Left ventricle myocardium superior (tissue), 1 donor: ENCODE measurements around the gene IFT172. TPM values are rescaled to one million over a fixed set of nuclear protein-coding genes. Genes with fewer than 3 reads are reported as not detected.
"Not testable (repeated sequence)": the region's sequence is repeated elsewhere in the genome, so short reads cannot be mapped to it uniquely, and the experiment has no call there.

Experiments
- ATAC-seq: fragments of 200-7000 bp; cut with Tn5 transposase; one replicate; pipeline ENCODE4 v1.9.1; 2020; ENCODE audit warnings: mild to moderate bottlenecking, moderate library complexity
- DNase-seq: peaks from one replicate; pipeline ENCODE4 v3.0.0-alpha.2; 2020
- intact Hi-C: fragments of 100-400 bp; cut with micrococcal nuclease; formaldehyde crosslinking; loops from one replicate; pipeline ENCODE4 v1.11.0; 2022
- long read RNA-seq: library from polyadenylated mRNA; unstranded; transcript quantifications from one replicate; pipeline ENCODE4 v2.0.0, GENCODE V29; 2021
- total RNA-seq: library from RNA; stranded (reverse); fragmentation: NEBNext Ultra II Directional; extraction: Animal tissue kit (Norgen Biotek cat#: 25700); gene quantifications from one replicate; pipeline ENCODE4 v1.2.1, GENCODE V29; 2021
- donor health status: DM: no; HTN: yes; CAD: no; lungs with severe emphysema.

IFT172 gene, protein sequence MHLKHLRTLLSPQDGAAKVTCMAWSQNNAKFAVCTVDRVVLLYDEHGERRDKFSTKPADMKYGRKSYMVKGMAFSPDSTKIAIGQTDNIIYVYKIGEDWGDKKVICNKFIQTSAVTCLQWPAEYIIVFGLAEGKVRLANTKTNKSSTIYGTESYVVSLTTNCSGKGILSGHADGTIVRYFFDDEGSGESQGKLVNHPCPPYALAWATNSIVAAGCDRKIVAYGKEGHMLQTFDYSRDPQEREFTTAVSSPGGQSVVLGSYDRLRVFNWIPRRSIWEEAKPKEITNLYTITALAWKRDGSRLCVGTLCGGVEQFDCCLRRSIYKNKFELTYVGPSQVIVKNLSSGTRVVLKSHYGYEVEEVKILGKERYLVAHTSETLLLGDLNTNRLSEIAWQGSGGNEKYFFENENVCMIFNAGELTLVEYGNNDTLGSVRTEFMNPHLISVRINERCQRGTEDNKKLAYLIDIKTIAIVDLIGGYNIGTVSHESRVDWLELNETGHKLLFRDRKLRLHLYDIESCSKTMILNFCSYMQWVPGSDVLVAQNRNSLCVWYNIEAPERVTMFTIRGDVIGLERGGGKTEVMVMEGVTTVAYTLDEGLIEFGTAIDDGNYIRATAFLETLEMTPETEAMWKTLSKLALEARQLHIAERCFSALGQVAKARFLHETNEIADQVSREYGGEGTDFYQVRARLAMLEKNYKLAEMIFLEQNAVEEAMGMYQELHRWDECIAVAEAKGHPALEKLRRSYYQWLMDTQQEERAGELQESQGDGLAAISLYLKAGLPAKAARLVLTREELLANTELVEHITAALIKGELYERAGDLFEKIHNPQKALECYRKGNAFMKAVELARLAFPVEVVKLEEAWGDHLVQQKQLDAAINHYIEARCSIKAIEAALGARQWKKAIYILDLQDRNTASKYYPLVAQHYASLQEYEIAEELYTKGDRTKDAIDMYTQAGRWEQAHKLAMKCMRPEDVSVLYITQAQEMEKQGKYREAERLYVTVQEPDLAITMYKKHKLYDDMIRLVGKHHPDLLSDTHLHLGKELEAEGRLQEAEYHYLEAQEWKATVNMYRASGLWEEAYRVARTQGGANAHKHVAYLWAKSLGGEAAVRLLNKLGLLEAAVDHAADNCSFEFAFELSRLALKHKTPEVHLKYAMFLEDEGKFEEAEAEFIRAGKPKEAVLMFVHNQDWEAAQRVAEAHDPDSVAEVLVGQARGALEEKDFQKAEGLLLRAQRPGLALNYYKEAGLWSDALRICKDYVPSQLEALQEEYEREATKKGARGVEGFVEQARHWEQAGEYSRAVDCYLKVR (N-terminal part only)
- 22.4 TPM for total RNA-seq
- long read RNA-seq, full-length matches to known transcripts: 8 of 32 reads
- long read RNA-seq, partial matches to known transcripts: 15 of 32 reads
- long read RNA-seq, other reads (novel, unspliced or antisense): 9 of 32 reads

DNA sequence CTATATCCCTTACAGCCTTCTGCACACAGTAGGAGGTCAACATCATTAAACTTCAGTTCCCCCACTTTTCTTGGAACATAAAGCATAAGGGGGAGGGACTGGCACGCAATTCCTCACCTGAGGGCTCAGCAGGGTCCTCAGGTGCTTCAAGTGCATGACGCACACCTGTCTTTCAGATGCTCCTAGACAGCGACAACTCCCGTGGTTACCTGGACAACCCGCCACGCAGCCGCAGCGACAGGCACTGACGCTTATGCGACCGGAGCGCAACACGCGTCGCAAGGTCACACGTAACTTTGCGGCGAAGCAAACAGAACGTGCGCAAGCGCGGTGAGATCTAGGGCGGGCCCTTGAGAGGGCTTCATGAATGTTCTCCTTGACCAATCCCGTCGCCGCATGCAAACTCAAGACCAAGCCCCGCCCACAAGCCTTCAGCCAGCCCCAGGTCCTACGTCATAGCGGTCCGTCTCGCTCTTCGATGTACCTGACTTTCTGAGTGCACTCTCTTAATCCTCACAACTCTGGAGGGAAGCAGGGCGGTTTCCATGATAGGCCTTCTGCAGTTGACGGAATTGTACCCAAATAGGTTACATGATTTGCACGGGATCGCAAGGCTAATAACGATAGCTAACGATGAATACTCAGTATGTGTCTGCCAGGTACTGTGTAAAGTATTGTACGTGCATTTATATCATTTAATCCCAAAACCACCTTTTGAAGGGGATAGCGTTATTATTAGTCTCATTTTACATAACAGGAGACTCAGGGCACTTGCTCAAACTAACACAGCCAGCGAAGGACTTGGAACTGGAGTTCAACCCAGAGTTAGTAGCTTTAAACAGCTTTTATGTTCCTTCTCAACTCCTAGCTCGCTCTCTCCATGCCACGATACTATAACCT lies at the start of gene IFT172:
TSS of gene IFT172 (minus strand) at position 246 of the 900 bp plus-strand sequence. CDS start at position 156, 90 bp downstream.
- DNase-seq (peak; percentile 99), ATAC-seq (peak; percentile 99)
- intact Hi-C loops: no loop called here

DNA sequence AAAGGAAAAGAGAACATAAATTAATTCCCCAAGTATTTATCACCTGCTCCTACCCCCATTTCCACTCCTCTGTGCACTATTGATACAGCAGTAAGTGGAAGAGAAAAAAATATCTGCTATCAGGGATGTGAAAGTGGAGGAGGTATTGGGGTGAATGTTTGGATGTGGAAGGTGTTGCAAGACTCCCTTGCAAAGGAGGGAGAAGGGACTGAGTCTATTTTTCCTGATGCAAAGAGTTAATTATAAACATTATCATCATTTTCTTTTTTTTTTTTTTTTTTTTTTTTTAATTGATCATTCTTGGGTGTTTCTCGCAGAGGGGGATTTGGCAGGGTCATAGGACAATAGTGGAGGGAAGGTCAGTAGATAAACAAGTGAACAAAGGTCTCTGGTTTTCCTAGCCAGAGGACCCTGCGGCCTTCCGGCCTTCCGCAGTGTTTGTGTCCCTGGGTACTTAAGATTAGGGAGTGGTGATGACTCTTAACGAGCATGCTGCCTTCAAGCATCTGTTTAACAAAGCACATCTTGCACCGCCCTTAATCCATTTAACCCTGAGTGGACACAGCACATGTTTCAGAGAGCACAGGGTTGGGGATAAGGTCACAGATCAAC lies 49.4 kb upstream of the IFT172 start:
- intact Hi-C loops, ATAC-seq, DNase-seq: not testable (repeated sequence)

DNA sequence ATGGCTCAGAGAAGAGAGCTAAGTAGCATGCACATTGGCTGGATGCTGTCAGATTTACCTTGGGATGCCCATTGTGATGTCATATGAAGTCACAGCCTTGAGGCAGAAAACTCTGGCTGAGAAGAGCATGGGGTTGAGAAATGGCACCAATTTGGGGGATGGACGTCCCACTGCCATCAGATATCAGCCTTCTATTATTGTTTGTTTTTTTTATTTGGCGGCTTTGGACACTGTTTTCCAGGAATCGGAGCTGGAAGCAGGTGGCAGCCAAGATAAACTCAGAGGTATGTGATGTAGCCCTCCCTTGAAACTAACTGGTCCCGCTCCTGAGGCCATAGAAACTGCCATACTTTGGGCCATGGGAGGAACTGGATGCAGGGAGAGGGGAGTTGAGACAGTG lies 47.7 kb upstream of the IFT172 start:
- no peak for ATAC-seq
- intact Hi-C loops: no loop called here
- DNase-seq: no peak

DNA sequence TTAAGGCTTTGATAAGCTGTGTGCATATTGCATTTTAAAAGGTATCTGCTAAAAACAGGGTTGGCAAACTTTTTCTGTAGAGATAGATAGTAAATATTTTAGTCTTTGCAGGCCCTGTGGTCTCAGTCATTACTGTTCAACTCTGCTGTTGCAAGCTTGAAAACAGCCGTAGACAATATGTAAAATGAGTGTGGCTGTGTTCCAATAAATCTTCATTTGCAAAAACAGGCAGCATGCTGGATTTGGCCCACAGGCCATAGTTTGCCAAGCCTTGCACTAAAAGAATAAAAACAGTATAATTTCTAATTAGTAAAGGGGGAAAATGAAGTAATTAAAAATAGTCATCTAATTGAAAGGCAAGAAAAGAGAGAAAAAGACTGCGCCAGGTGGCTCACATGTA lies 42.4 kb upstream of the IFT172 start:
- ATAC-seq: no peak
- intact Hi-C loops: no loop called here
- no peak for DNase-seq

DNA sequence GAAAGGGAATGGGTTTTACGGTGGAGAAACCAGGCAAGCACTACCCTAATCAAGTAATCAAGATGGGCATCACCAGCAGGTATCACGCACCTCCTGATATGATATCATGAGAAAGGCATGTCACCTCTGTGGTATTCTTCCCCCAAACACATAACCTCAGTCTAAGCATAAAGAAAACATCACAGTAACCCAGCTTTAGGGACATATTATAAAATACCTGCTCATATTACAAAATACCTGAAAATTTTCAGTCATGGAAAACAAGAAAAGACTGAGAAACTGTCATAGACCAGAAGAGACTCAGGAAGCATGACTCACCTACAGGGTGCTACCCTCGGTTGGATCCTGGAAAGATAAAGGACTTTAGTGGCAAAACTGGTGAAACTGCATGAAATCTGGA lies 37.6 kb upstream of the IFT172 start:
- DNase-seq: no peak
- intact Hi-C loops: no loop called here
- no peak for ATAC-seq

DNA sequence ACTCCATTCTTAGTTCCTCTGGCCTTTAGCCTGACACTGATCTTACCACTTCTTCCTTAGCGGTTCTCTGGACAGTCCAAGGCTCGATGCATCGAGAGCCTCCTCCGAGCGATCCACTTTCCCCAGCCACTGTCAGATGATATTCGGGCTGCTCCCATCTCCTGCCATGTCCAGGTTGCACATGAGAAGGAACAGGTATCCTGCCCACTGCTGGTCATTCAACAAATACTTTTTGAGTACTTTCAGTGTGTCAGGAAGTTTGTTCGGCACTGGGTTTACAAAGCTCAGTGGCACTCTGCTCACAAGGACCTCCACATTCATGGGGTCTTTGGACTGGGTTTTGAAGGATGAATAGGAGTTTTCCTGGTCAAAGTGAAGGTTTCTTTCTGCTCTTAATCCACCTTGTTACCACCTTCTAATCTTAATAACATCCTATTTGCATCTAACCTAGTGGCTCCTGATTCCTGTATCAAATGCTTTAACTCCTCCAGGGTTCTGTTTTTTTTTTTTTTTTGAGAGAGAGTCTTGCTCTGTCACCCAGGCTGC lies 32.9 kb upstream of the IFT172 start:
- intact Hi-C loops: no loop called here
- no peak for ATAC-seq

DNA sequence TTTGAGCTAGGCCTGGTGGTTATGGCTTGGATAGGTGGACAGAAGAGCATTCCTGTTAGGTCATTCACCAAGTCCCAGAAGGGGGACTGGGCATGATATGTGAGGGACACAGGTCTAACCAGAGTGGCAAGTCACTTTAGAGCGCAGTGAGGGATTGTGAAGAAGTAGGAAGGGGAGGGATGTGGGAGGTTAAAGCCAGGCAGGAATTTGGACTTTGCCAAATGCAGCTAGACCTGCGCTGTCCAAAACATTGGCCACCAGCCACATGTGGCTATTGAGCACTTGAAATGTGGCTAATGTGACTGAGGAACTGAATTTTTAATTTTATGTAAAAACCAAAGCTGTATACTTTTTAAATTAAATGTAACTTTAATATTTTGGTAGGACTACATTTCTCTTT lies 30.8 kb upstream of the IFT172 start:
- DNase-seq (no peak), ATAC-seq (no peak)
- intact Hi-C loops: no loop called here

More for the DNA sequence above, 32.9 kb upstream of the IFT172 start:
- no peak for DNase-seq

DNA sequence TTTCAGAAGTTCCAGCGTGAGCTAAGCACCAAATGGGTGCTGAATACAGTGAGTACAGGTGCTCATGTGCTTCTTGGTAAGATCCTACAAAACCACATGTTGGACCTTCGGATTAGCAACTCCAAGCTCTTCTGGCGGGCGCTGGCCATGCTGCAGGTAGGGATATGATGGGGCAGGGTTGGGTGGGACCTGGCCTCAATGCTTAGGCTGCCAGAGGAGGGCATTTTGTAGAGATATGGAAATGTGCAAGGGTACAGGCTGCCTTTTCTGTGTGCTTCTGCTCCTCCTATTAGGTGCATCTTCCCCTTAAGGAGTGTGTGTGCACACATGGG lies 29.2 kb upstream of the IFT172 start:
- no peak for ATAC-seq
- intact Hi-C loops: no loop called here
- DNase-seq: no peak

DNA sequence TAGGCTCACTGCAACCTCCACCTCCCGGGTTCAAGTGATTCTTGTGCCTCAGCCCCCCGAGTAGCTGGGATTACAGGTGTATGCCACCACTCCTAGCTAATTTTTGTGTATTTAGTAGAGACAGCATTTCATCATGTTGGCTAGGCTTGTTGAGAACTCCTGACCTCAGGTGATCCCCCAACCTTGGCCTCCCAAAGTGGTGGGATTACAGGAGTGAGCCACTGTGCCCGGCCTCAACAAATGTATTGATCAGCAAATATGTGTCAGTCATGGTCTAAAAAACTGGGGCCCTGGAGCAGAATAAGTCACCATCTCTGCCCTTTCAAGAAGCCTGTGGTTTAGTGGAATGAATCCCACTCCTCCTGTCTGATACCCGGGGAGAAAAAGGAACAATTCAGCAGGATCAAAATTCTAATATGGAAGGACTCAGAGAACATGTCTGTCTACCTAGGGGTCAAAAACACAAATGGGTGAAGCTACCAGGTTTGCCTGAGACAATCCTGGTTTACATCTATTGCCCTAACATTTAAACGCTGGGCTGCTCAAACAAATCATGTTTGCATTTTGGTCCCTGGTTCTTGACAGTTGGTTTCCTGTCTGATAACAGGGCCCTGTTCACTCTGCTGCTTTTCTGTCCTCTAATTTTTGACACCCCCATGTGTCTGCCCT lies 28.7 kb upstream of the IFT172 start:
- no peak for ATAC-seq
- intact Hi-C loops: no loop called here
- no peak for DNase-seq

DNA sequence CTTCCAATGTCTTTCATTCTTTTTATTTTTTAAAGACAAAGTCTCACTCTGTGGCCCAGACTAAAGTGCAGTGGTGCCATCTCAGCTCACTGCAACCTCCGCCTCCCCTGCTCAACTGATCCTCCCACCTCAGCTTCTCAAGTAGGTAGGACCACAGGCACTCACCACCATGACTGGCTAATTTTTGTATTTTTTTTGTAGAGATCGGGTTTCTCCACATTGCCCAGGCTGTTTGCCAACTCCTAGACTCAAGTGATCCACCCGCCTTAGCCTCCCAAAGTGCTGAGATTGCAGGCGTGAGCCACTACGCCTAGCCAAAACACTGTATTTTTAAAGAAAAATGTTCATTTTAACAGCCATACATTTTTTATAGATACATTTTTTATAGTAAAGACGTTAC lies 19.8 kb upstream of the IFT172 start:
- no peak for DNase-seq
- intact Hi-C loops: no loop called here
- ATAC-seq: no peak

DNA sequence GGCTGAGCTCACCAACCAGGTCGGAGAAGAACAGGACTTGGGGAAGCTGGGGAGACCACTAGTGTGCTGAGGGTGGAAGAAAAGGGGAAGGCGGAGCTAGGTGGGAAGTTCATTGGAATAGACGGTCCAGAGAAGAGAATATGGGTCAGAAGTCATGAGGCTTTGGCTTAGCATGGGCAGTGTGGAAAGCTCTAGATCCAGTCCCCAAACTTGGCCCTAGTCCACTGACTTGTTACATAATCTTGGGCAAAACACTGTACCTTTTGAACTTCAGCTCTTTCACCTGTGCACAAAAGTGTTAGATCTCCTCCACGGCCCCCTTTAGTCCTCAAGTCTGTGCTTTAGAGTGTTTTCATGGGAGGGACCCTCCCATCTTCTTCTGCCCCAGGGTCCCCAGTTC lies 17.8 kb upstream of the IFT172 start:
- DNase-seq (no peak), ATAC-seq (no peak)
- intact Hi-C loops: no loop called here

DNA sequence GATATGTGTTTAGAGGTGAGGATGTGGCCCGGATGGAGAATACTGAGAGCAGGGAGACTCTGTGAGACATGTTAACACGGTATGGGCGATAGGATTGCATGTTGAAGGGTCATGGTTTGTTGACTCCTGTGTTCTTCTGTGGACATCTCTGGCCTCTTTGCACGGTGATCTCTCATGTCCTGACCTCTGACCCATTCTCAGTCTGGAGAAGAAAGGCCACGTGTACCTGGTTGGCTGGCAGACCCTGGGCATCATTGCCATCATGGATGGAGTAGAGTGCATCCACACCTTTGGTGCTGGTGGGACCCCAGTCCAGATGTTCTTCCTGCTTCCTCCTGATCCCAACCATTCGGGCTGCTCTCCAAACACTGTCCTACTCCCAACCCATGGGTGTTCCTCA lies 17.0 kb upstream of the IFT172 start:
- no peak for ATAC-seq
- intact Hi-C loops: no loop called here
- DNase-seq: no peak

DNA sequence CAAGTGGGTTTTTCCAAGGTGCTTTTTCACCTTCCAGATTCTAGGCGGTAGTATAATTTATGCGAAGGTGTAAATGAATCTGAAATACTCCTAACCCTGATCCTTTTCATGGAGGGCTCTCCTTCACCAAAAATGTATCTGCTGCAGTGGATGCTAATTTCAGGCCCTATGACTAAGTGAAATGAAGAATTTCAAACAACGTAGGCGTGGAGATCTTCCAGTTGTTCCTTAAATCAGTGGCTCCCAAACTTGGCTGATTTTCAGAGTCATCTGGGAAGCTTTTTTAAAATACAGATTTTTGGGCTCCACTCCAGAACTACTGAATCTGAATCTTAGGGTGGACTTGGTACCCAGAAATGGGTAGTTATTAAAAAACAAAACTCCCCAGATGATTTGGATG lies 12.6 kb upstream of the IFT172 start:
- ATAC-seq: no peak
- no peak for DNase-seq
- intact Hi-C loops: no loop called here

DNA sequence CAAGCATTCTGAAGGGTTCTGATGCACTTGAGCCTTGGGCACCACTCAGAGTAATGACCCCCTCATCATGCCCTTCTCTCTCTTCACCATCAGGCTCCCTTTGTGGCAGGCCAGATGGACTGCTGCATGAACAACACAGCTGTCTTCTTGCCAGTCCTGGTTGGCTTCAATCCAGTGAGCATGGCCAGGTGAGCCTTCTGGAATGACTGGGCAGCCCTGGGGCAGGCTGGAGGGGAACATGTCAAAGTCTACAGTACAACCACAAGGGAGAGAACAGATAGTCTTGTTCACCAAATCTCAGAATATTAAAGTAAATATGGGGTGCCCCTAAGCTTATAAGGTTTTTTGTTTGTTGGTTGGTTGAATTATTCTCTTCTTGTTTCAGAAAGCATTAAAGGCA lies 11.5 kb upstream of the IFT172 start:
- ATAC-seq (peak; percentile 23), DNase-seq (no peak)
- intact Hi-C loops: no loop called here

DNA sequence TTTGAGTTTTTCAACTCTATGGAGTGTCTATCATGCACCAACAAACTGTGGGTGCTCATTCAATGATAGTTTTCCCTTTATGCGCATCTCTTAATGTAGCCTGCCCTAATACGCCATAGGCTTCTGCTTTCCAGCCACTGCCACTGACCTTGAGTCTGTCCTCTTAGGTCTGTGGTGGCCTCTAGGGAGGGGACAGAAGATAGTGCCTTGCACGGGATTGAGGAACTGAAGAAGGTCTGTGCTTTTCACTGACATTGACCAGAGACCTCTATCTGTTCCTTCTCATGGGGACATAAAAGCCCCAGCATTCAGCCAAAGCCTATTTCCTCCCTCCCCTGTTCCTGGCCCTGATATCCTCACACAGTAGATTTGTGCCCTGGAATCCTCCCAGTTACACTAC lies 9.4 kb upstream of the IFT172 start:
- ATAC-seq: no peak
- DNase-seq: no peak
- intact Hi-C loops: no loop called here

DNA sequence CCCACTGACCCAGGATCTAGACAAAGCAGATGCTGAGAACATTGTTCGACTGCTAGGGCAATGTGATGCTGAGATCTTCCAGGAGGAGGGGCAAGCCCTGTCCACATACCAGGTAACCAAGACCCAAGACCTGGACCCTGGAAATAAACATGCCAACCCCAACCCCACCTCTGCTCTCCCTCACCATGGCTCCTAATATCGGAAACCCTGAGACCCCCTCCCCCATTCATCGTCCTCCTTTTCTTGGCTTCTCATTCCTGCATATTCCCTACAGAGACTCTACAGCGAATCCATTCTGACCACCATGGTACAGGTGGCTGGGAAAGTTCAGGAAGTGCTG lies 7.7 kb upstream of the IFT172 start:
- ATAC-seq: no peak
- no peak for DNase-seq
- intact Hi-C loops: no loop called here
